ENCODE results near the gene STAT4. TPM values are rescaled to one million over a fixed set of nuclear protein-coding genes. Genes with fewer than 3 reads are reported as not detected.
A peak's percentile ranks its signal among the peaks of the same experiment; 100 is the strongest.

Gene STAT4
- total RNA-seq, 2 donors from 2014 or later: 3.2 to 8.8 TPM

DNA sequence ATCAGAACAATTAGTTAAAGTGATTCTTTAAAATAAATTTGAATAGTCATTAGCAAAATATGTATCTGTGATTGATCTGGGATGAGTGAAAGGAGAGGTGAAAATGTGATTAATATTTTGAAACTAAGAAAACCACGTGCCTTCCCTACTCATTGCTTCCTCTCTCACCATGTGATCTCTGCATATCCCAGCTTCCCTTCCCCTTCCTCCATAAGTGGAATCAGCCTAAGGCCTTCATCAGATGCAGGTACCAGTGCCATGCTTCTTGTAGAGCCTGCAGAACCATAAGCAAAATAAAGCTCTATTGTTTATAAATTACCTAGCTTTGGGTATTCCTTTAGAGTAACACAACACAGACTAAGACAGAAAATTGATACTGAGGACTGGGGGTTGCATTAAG lies 125.7 kb downstream of the STAT4 start:
- H3K4me3 ChIP-seq (ENCODE audit: low read length): no peak overlapping the region
- H3K36me3 Mint-ChIP-seq (ENCODE audit: low read depth): no peaks in the 10 kb centered on the region
- H3K27ac Mint-ChIP-seq: no peak overlapping the region
- no peak overlapping the region for H3K27ac ChIP-seq (ENCODE audit: low read depth, low read length)
- H3K4me1 Mint-ChIP-seq: peaks cover 9% of the 10 kb centered on the region
- no peak overlapping the region for H3K9ac ChIP-seq (ENCODE audit: extremely low read depth, low read length, poor library complexity, severe bottlenecking)
- no peaks in the 10 kb centered on the region for H3K9me3 Mint-ChIP-seq
- H3K9me3 ChIP-seq (ENCODE audit: control insufficient read depth, low read length): no peaks in the 10 kb centered on the region
- WGBS, 2 experiments (ENCODE audit: insufficient coverage in 1 of 2, insufficient read length in 1 of 2): 91% methylated on average over 1 of the region's 1 CpG; no CpG with 5 or more reads in 1 of the 2 experiments
- peaks cover 12% of the 10 kb centered on the region for H3K4me1 ChIP-seq (ENCODE audit: control insufficient read depth, insufficient read depth, low read length)
- H3K4me3 Mint-ChIP-seq: no peak overlapping the region
- H3K36me3 ChIP-seq (ENCODE audit: control insufficient read depth, insufficient read depth, low read length): no peaks in the 10 kb centered on the region
- DNase-seq: no peak
- H3K27me3 Mint-ChIP-seq (ENCODE audit: insufficient read depth): no peaks in the 10 kb centered on the region
- TF ChIP-seq, protein P1, sequence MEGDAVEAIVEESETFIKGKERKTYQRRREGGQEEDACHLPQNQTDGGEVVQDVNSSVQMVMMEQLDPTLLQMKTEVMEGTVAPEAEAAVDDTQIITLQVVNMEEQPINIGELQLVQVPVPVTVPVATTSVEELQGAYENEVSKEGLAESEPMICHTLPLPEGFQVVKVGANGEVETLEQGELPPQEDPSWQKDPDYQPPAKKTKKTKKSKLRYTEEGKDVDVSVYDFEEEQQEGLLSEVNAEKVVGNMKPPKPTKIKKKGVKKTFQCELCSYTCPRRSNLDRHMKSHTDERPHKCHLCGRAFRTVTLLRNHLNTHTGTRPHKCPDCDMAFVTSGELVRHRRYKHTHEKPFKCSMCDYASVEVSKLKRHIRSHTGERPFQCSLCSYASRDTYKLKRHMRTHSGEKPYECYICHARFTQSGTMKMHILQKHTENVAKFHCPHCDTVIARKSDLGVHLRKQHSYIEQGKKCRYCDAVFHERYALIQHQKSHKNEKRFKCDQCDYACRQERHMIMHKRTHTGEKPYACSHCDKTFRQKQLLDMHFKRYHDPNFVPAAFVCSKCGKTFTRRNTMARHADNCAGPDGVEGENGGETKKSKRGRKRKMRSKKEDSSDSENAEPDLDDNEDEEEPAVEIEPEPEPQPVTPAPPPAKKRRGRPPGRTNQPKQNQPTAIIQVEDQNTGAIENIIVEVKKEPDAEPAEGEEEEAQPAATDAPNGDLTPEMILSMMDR (conservative IDR thresholded peaks at IDR 0.05): no peak
- no peaks in the 10 kb centered on the region for H3K27me3 ChIP-seq (ENCODE audit: control insufficient read depth, insufficient read depth, low read length, poor library complexity, severe bottlenecking)

DNA sequence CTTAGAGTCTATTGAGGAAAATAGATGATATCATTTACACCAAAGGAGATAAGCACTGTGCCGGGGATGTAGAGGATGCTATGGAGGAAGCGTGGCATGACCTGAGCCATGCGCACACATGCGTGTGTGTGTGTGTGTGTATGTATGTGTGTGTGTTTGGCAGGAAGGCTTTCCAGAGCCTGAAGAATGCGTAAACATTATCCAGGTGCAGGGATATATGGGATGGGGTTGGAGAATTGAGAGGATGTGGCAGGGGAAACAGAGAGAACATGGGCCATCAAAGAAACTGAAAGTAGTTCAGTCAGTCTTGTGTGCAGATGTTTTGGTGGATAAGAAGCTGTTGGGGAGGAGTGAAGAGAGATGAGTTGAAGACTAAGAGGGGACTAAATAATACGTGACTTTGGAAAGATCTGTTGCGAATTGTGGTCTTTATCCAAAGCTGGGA lies 127.5 kb downstream of the STAT4 start:
- 93 to 95% methylated on average over 2 to 7 of the region's 7 CpGs for WGBS, 2 experiments (ENCODE audit: insufficient coverage in 1 of 2, insufficient read length in 1 of 2)
- H3K9ac ChIP-seq (ENCODE audit: extremely low read depth, low read length, poor library complexity, severe bottlenecking): no peak overlapping the region
- no peaks in the 10 kb centered on the region for H3K27me3 ChIP-seq (ENCODE audit: control insufficient read depth, insufficient read depth, low read length, poor library complexity, severe bottlenecking)
- TF ChIP-seq, protein P1 (conservative IDR thresholded peaks at IDR 0.05): no peak
- peak; percentile 31 for DNase-seq
- no peak overlapping the region for H3K27ac ChIP-seq (ENCODE audit: low read depth, low read length)
- H3K9me3 ChIP-seq (ENCODE audit: control insufficient read depth, low read length): no peaks in the 10 kb centered on the region
- no peak overlapping the region for H3K4me3 ChIP-seq (ENCODE audit: low read length)
- Mint-ChIP-seq H3K4me1 (no peaks in the 10 kb centered on the region), H3K36me3 (ENCODE audit: low read depth) (no peaks in the 10 kb centered on the region), H3K27me3 (ENCODE audit: insufficient read depth) (peaks cover 6% of the 10 kb centered on the region), H3K27ac (no peak overlapping the region), H3K9me3 (no peaks in the 10 kb centered on the region), H3K4me3 (no peak overlapping the region)
- H3K4me1 ChIP-seq (ENCODE audit: control insufficient read depth, insufficient read depth, low read length): peaks cover 3% of the 10 kb centered on the region
- H3K36me3 ChIP-seq (ENCODE audit: control insufficient read depth, insufficient read depth, low read length): no peaks in the 10 kb centered on the region

DNA sequence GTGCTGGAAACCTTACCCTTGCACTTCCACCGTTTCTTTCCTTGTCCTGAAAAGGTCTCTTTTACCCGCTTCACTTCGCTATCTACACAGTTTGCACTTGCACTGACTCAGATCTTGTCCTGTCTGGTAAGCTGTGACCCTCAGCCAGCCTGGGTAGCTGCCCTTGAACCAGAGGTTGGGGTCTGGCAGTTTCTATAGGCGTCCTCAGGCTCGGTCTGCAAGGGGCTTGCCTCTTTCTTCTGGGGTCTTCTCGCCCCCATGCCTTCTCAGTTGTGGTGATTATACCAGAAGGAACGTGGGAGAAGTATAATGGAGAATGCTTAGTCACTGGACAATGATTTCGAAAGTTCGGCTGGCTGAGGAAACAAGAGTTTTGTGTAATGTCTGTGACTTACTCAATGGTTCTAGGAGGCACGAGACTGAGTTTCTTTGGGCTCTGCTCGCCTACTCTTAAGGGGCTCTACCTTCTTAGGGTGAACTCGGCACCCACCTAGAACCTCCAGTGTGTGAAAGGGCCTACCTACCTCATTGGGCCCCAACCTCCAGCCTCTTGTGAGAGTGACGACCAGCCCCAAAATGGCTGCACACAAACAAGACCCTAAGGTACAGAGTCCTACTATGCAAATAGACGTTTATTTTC lies 129.9 kb downstream of the STAT4 start:
- Histone ChIP-seq H3K27ac (ENCODE audit: low read depth, low read length) (no peak overlapping the region), H3K4me3 (ENCODE audit: low read length) (peak overlapping the region; percentile 80), H3K9ac (ENCODE audit: extremely low read depth, low read length, poor library complexity, severe bottlenecking) (peak overlapping the region; percentile 81), H3K36me3 (ENCODE audit: control insufficient read depth, insufficient read depth, low read length) (no peaks in the 10 kb centered on the region), H3K27me3 (ENCODE audit: control insufficient read depth, insufficient read depth, low read length, poor library complexity, severe bottlenecking) (peaks cover 15% of the 10 kb centered on the region), H3K9me3 (ENCODE audit: control insufficient read depth, low read length) (no peaks in the 10 kb centered on the region), H3K4me1 (ENCODE audit: control insufficient read depth, insufficient read depth, low read length) (peaks cover 3% of the 10 kb centered on the region)
- DNase-seq: no peak
- H3K27me3 Mint-ChIP-seq (ENCODE audit: insufficient read depth): peaks cover 22% of the 10 kb centered on the region
- no peaks in the 10 kb centered on the region for H3K4me1 Mint-ChIP-seq
- no peaks in the 10 kb centered on the region for H3K36me3 Mint-ChIP-seq (ENCODE audit: low read depth)
- no peak overlapping the region for H3K4me3 Mint-ChIP-seq
- WGBS, 2 experiments (ENCODE audit: insufficient coverage in 1 of 2, insufficient read length in 1 of 2): 54 to 88% methylated on average over 6 to 14 of the region's 14 CpGs
- peaks cover under 1% of the 10 kb centered on the region for H3K9me3 Mint-ChIP-seq
- H3K27ac Mint-ChIP-seq: no peak overlapping the region
- TF ChIP-seq, protein P1 (conservative IDR thresholded peaks at IDR 0.05): peak; percentile 8
